Activated B cell treated with CpG ODN at 0.5 μM for 24 hours (primary cell): ENCODE data around the gene APBA1. TPM values are rescaled to one million over a fixed set of nuclear protein-coding genes. Genes with fewer than 3 reads are reported as not detected.

Experiments
- ATAC-seq: fragments of 200-7000 bp; cut with Tn5 transposase; one replicate; pipeline ENCODE4 v1.10.0; 2021; ENCODE audit warnings: low read depth, mild to moderate bottlenecking, moderate library complexity
- CTCF ChIA-PET: fragments of 350-600 bp; sonication (Branson Sonifier 250); formaldehyde crosslinking; loops from one replicate; lab custom pipeline; 2021; ENCODE audit warnings: antibody characterized with exemption; lab: Charles Lee
- POLR2A ChIA-PET: fragments of 350-600 bp; sonication (Branson Sonifier 250); formaldehyde crosslinking; loops from one replicate; lab custom pipeline; 2021; ENCODE audit warnings: antibody characterized with exemption; lab: Charles Lee
- DNase-seq: peaks from one replicate; pipeline ENCODE4 v3.0.0; 2022
- H3K27ac Mint-ChIP-seq: one replicate; pipeline ENCODE4 v1.8.0; 2020; ENCODE audit warnings: mixed read lengths
- H3K27me3 Mint-ChIP-seq: one replicate; pipeline ENCODE4 v1.8.0; 2021; ENCODE audit warnings: mixed read lengths
- H3K36me3 Mint-ChIP-seq: one replicate; pipeline ENCODE4 v1.8.0; 2021; ENCODE audit warnings: low read depth, mixed read lengths
- H3K4me1 Mint-ChIP-seq: one replicate; pipeline ENCODE4 v1.8.0; 2021; ENCODE audit warnings: mixed read lengths
- H3K4me3 Mint-ChIP-seq: one replicate; pipeline ENCODE4 v1.8.0; 2020; ENCODE audit warnings: mild to moderate bottlenecking, mixed read lengths
- H3K9me3 Mint-ChIP-seq: one replicate; pipeline ENCODE4 v1.8.0; 2020; ENCODE audit warnings: mixed read lengths
- CTCF ChIP-seq: fragments of 200-600 bp; IDR thresholded peaks from one replicate; pipeline ENCODE4 v1.8.0; 2022; ENCODE audit warnings: antibody characterized with exemption, mild to moderate bottlenecking
- intact Hi-C: fragments of 100-400 bp; cut with micrococcal nuclease; formaldehyde crosslinking; loops from one replicate; pipeline ENCODE4 v1.15.1; 2024
- total RNA-seq: library from RNA; stranded (reverse); gene quantifications from 2 replicates; pipeline ENCODE4 v1.2.3, GENCODE V29; 2022

The APBA1 gene
- total RNA-seq, 1 donor from 2014 or later = not detected

GRCh38 chr9:69649566-69650250, 22.5 kb downstream of the APBA1 start:
- no peak for TF ChIP-seq CTCF
- H3K4me1 Mint-ChIP-seq = no peaks in the 10 kb centered on the region
- intact Hi-C loops = no loop called here
- H3K36me3 Mint-ChIP-seq = no peaks in the 10 kb centered on the region
- no peaks in the 10 kb centered on the region for H3K9me3 Mint-ChIP-seq
- no peak overlapping the region for H3K27ac Mint-ChIP-seq
- DNase-seq (no peak), ATAC-seq (no peak)
- ChIA-PET CTCF (no interaction called here), POLR2A (no interaction called here)
- no peak overlapping the region for H3K4me3 Mint-ChIP-seq
- peaks cover 6% of the 10 kb centered on the region for H3K27me3 Mint-ChIP-seq

- POLR2A ChIA-PET = no interaction called here
- intact Hi-C loops = no loop called here
- no peaks in the 10 kb centered on the region for H3K36me3 Mint-ChIP-seq
- H3K4me1 Mint-ChIP-seq = no peaks in the 10 kb centered on the region
- no peaks in the 10 kb centered on the region for H3K9me3 Mint-ChIP-seq
- no peak for DNase-seq
- no peak for TF ChIP-seq CTCF
- ATAC-seq = no peak
- CTCF ChIA-PET = no interaction called here
- H3K27ac Mint-ChIP-seq = no peak overlapping the region
- H3K4me3 Mint-ChIP-seq = no peak overlapping the region
- H3K27me3 Mint-ChIP-seq = peaks cover 6% of the 10 kb centered on the region
Measured at GRCh38 chr9:69647804-69648203, 24.4 kb downstream of the APBA1 start.

DNA sequence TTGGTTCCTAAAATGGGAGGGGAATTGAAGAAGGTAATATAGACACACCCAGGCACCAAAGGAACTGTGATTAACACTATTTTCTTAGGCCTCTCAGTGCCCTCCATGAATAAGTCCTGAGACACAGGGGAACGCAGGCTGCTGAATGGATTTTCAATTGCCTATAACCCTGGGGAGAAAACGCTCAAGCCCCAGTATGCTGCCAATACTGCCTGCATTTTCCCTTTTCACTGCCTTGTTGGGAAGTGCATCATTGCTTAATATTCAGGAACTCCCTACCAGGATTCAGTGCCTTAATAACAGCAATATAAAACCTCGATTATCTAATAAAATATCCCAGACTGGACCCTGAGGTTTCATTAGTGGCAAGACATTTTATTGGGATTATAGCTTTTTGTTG, 25.4 kb downstream of the APBA1 start:
- Mint-ChIP-seq H3K4me1 (no peaks in the 10 kb centered on the region), H3K9me3 (no peaks in the 10 kb centered on the region), H3K27ac (no peak overlapping the region), H3K4me3 (no peak overlapping the region), H3K36me3 (no peaks in the 10 kb centered on the region), H3K27me3 (peaks cover 6% of the 10 kb centered on the region)
- DNase-seq (no peak), ATAC-seq (no peak)
- TF ChIP-seq CTCF = no peak
- intact Hi-C loops = no loop called here
- ChIA-PET CTCF (no interaction called here), POLR2A (no interaction called here)

DNA sequence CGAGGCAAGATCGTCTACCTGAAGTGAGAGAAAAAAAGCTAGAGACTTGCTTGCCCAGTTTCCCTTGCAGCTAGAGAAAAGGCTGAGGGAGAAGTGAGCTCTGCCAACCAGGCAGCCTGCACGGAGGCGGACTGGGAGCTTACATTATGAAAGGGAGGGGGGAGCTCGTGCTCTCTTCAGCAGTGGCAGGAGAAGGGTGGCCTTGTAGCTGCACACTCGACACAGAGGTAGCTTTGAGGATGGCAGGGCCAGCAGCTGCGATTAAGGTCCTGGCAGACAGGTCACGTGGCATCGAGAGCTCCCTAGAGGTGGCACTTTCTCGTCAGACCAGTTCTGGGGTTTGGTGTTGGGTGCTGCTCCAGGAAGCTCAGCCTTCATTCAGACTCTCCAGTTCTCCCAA, 26.7 kb downstream of the APBA1 start:
- ChIA-PET CTCF (no interaction called here), POLR2A (no interaction called here)
- Mint-ChIP-seq H3K27ac (no peak overlapping the region), H3K27me3 (peaks cover 7% of the 10 kb centered on the region), H3K4me3 (no peak overlapping the region), H3K9me3 (peaks cover 4% of the 10 kb centered on the region), H3K36me3 (no peaks in the 10 kb centered on the region), H3K4me1 (no peaks in the 10 kb centered on the region)
- TF ChIP-seq CTCF = no peak
- DNase-seq (no peak), ATAC-seq (no peak)
- intact Hi-C loops = no loop called here

DNA sequence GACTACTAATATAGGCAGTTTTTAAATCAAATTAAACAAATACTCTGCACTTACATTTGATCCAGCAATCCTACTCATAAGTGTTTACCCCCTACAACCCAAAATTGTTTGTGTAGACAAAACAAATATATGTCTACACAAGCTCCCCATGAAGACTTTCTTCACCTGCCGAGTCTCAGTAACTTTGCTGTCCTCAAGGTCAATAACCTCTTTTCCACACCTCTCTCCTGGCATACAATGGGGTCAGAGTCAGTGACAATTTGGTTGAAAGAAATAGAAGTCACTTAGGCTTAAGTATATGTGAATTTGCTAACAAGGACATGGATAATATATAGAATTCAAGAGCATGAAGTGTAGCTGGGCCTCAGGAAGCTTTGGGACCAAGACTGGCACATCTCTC, 29.1 kb downstream of the APBA1 start:
- Mint-ChIP-seq H3K9me3 (peaks cover 4% of the 10 kb centered on the region), H3K36me3 (no peaks in the 10 kb centered on the region), H3K4me1 (no peaks in the 10 kb centered on the region), H3K4me3 (no peak overlapping the region), H3K27ac (no peak overlapping the region), H3K27me3 (peaks cover 3% of the 10 kb centered on the region)
- no peak for DNase-seq
- intact Hi-C loops = no loop called here
- ATAC-seq = no peak
- no peak for TF ChIP-seq CTCF
- CTCF ChIA-PET = no interaction called here
- POLR2A ChIA-PET = no interaction called here
